Measurements from ENCODE around the gene ATP11A.

DNA sequence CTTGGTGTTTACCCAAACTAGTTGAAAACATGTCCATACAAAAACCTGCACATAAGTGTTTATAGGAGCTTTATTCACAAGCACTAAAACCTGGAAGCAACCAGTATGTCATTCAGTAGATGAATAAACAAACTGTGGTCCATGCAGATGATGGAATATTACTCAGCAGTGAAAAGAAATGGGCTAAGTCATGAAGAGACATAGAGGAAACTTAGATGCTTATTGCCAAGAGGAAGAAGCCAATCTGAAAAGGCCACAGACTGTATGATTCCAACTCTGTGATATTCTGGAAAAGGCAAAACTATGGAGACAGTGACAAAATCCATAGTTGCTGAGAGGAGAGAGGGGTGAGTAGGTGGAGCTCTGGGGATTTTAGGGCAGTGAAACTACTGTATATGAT is 240.4 kb downstream of the ATP11A start:
- TF ChIP-seq, protein P1, sequence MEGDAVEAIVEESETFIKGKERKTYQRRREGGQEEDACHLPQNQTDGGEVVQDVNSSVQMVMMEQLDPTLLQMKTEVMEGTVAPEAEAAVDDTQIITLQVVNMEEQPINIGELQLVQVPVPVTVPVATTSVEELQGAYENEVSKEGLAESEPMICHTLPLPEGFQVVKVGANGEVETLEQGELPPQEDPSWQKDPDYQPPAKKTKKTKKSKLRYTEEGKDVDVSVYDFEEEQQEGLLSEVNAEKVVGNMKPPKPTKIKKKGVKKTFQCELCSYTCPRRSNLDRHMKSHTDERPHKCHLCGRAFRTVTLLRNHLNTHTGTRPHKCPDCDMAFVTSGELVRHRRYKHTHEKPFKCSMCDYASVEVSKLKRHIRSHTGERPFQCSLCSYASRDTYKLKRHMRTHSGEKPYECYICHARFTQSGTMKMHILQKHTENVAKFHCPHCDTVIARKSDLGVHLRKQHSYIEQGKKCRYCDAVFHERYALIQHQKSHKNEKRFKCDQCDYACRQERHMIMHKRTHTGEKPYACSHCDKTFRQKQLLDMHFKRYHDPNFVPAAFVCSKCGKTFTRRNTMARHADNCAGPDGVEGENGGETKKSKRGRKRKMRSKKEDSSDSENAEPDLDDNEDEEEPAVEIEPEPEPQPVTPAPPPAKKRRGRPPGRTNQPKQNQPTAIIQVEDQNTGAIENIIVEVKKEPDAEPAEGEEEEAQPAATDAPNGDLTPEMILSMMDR (tag by site-specific recombination; IDR thresholded peaks at IDR 0.05) = no peak
- TF ChIP-seq ZFP37 (tag by site-specific recombination; IDR thresholded peaks at IDR 0.05) = no peak
- TF ChIP-seq ZBTB1 (tag by site-specific recombination; IDR thresholded peaks at IDR 0.05) = no peak
- TF ChIP-seq, protein P2, sequence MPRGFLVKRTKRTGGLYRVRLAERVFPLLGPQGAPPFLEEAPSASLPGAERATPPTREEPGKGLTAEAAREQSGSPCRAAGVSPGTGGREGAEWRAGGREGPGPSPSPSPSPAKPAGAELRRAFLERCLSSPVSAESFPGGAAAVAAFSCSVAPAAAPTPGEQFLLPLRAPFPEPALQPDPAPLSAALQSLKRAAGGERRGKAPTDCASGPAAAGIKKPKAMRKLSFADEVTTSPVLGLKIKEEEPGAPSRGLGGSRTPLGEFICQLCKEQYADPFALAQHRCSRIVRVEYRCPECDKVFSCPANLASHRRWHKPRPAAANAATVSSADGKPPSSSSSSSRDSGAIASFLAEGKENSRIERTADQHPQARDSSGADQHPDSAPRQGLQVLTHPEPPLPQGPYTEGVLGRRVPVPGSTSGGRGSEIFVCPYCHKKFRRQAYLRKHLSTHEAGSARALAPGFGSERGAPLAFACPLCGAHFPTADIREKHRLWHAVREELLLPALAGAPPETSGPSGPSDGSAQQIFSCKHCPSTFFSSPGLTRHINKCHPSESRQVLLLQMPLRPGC (tag by site-specific recombination; IDR thresholded peaks at IDR 0.05) = no peak
- no peak for TF ChIP-seq ZNF423 (tag by site-specific recombination; IDR thresholded peaks at IDR 0.05)

Measured in HEK293 (cell line).